Medulla oblongata (tissue), 1 donor: Measurements from ENCODE around the gene KCNJ11.
A peak's percentile ranks its signal among the peaks of the same experiment; 100 is the strongest.

Source experiments
- DNase-seq: peaks from one replicate; pipeline ENCODE4 v3.0.0-alpha.2; 2015; ENCODE audit errors: extremely low spot score

Gene KCNJ11

GRCh38 chr11:17408641-17409040, 20.2 kb upstream of the KCNJ11 start:
- DNase-seq: no peak

GRCh38 chr11:17408026-17408425, 19.6 kb upstream of the KCNJ11 start:
- no peak for DNase-seq

- DNase-seq: no peak
These were observed 19.1 kb upstream of the KCNJ11 start for GRCh38 chr11:17407575-17407974.

GRCh38 chr11:17406818-17407149, 18.3 kb upstream of the KCNJ11 start:
- no peak for DNase-seq

GRCh38 chr11:17406082-17406817, 17.8 kb upstream of the KCNJ11 start:
- DNase-seq: no peak

- DNase-seq: peak; percentile 80
These were observed 17.0 kb upstream of the KCNJ11 start for GRCh38 chr11:17405232-17406005.

GRCh38 chr11:17403980-17404759, 15.7 kb upstream of the KCNJ11 start:
- DNase-seq: no peak

GRCh38 chr11:17402486-17402885, 14.0 kb upstream of the KCNJ11 start:
- no peak for DNase-seq

GRCh38 chr11:17401841-17402240, 13.4 kb upstream of the KCNJ11 start:
- no peak for DNase-seq

- no peak for DNase-seq
These were observed 12.9 kb upstream of the KCNJ11 start for GRCh38 chr11:17401316-17401715.

GRCh38 chr11:17400048-17400775, 11.8 kb upstream of the KCNJ11 start:
- DNase-seq: no peak

GRCh38 chr11:17399236-17399635, 10.8 kb upstream of the KCNJ11 start:
- DNase-seq: no peak

- DNase-seq: no peak
These were observed 9.0 kb upstream of the KCNJ11 start for GRCh38 chr11:17397311-17398002.

GRCh38 chr11:17396598-17397310, 8.3 kb upstream of the KCNJ11 start:
- DNase-seq: no peak

GRCh38 chr11:17395978-17396377, 7.5 kb upstream of the KCNJ11 start:
- no peak for DNase-seq

GRCh38 chr11:17395554-17395961, 7.1 kb upstream of the KCNJ11 start:
- DNase-seq: no peak

GRCh38 chr11:17394743-17395390, 6.4 kb upstream of the KCNJ11 start:
- no peak for DNase-seq

GRCh38 chr11:17393472-17393871, 5.0 kb upstream of the KCNJ11 start:
- DNase-seq: no peak

- no peak for DNase-seq
These were observed 4.4 kb upstream of the KCNJ11 start for GRCh38 chr11:17392872-17393271.
